K562 (cell line): Measurements from ENCODE around the gene SRM.

Experiments
- KHSRP ChIP-seq: fragments of 450-650 bp; IDR thresholded peaks from 2 replicates; pipeline ENCODE4 v1.6.1; 2017
- POLR2AphosphoS5 ChIP-seq: IDR thresholded peaks from 2 replicates; pipeline ENCODE4 v1.6.1; 2011; ENCODE audit warnings: mild to moderate bottlenecking, low read depth, low read length, moderate library complexity; ENCODE audit not compliant: control insufficient read depth, insufficient read depth
- POLR2B ChIP-seq: fragments of 450-650 bp; IDR thresholded peaks from 2 replicates; pipeline ENCODE4 v1.6.1; 2018; ENCODE audit warnings: low read depth; ENCODE audit not compliant: partially characterized antibody
- RBM22 ChIP-seq: fragments of 200-400 bp; formaldehyde crosslinking; IDR thresholded peaks from 2 replicates; pipeline ENCODE4 v1.6.1; 2018; ENCODE audit warnings: low read length, low read depth; ENCODE audit not compliant: poor library complexity, severe bottlenecking
- ZNF134 ChIP-seq: fragments of 250-450 bp; sonication (Bioruptor Pico); conservative IDR thresholded peaks from 2 replicates; pipeline ENCODE4 v1.4.0; 2020
- ZNF282 ChIP-seq: sonication (generic); formaldehyde crosslinking; IDR thresholded peaks from 2 replicates; pipeline ENCODE4 v1.8.1; 2023; ENCODE audit warnings: missing genetic modification reagents
- TF ChIP-seq, protein P1 (sequence below): fragments of 450-650 bp; formaldehyde crosslinking; IDR thresholded peaks from 2 replicates; pipeline ENCODE4 v1.4.0; 2020; ENCODE audit warnings: mild to moderate bottlenecking, moderate library complexity
- TF ChIP-seq, protein P2 (sequence below), 3 experiments: IDR thresholded peaks in 2 of 3; conservative IDR thresholded peaks in 1 of 3; 2 replicates each; pipeline ENCODE4 v1.5.1; 2011 to 2012; ENCODE audit warnings: low read length in 3 of 3, mild to moderate bottlenecking in 3 of 3, control low read depth in 2 of 3, improper control_type of control experiment in 1 of 3, inconsistent platforms in 1 of 3, low read depth in 1 of 3, mixed read lengths in 1 of 3, moderate library complexity in 1 of 3; ENCODE audit not compliant: insufficient read depth in 2 of 3
- TF ChIP-seq, protein P3 (sequence below): fragments of 250-450 bp; sonication (Bioruptor Pico); IDR thresholded peaks from 2 replicates; pipeline ENCODE4 v1.8.0; 2022; ENCODE audit warnings: moderate library complexity, mild to moderate bottlenecking, inconsistent platforms

DNA sequence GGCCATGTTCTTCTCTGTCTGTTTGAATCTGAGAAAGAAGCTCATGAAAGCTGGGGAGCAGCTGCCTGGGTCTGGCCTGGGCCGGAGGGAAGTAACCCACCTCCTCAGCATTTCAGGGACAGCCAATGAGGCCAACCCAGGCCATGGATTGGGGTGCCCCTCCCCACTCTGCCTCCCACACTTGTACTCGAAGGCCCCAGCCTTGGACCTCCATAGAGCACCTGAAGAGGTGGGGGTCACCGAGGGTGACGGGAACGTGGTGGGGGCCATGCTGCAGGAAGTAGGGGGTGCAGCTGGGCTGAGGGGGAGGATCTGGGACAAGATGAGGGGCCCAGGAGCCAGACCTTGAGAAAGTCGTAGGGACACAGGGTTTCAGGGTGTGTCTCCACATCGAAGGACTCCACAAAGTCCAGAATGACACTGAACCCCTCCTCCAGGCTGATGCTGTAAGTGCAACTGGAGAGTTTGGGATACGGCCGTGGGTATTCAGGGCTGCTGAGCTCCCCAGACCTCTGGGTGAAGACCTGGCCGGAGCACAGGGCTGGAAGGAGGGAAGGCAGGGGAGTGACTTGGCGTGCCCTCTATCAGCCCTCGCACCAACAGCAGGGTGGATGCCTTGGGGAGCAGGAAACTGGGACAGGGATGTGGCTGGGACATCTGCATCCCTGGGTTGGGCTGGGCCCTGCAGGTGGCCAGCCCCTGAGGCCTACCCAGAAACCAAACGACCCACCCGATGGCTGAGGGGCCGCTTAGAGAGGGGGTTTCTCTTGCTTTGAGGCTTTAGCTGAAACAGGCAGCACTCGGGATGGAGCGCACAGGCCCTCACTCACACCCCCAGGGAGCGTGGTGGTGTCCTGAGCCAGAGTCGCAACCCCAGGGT is 16.6 kb downstream of the SRM start:
- TF ChIP-seq POLR2AphosphoS5 (no peak), ZNF134 (CRISPR knock-in tag) (no peak), KHSRP (no peak), ZNF282 (no peak), RBM22 (no peak), POLR2B (no peak)
- TF ChIP-seq, protein P1, sequence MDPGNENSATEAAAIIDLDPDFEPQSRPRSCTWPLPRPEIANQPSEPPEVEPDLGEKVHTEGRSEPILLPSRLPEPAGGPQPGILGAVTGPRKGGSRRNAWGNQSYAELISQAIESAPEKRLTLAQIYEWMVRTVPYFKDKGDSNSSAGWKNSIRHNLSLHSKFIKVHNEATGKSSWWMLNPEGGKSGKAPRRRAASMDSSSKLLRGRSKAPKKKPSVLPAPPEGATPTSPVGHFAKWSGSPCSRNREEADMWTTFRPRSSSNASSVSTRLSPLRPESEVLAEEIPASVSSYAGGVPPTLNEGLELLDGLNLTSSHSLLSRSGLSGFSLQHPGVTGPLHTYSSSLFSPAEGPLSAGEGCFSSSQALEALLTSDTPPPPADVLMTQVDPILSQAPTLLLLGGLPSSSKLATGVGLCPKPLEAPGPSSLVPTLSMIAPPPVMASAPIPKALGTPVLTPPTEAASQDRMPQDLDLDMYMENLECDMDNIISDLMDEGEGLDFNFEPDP (CRISPR knock-in tag): no peak
- TF ChIP-seq, protein P2, sequence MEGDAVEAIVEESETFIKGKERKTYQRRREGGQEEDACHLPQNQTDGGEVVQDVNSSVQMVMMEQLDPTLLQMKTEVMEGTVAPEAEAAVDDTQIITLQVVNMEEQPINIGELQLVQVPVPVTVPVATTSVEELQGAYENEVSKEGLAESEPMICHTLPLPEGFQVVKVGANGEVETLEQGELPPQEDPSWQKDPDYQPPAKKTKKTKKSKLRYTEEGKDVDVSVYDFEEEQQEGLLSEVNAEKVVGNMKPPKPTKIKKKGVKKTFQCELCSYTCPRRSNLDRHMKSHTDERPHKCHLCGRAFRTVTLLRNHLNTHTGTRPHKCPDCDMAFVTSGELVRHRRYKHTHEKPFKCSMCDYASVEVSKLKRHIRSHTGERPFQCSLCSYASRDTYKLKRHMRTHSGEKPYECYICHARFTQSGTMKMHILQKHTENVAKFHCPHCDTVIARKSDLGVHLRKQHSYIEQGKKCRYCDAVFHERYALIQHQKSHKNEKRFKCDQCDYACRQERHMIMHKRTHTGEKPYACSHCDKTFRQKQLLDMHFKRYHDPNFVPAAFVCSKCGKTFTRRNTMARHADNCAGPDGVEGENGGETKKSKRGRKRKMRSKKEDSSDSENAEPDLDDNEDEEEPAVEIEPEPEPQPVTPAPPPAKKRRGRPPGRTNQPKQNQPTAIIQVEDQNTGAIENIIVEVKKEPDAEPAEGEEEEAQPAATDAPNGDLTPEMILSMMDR (IDR thresholded peaks at IDR 0.05 in 2 of 3, conservative IDR thresholded peaks at IDR 0.05 in 1 of 3; ENCODE audit: insufficient read depth in 2 of 3, low read depth in 1 of 3, low read length in 3 of 3): no peak
- TF ChIP-seq, protein P3, sequence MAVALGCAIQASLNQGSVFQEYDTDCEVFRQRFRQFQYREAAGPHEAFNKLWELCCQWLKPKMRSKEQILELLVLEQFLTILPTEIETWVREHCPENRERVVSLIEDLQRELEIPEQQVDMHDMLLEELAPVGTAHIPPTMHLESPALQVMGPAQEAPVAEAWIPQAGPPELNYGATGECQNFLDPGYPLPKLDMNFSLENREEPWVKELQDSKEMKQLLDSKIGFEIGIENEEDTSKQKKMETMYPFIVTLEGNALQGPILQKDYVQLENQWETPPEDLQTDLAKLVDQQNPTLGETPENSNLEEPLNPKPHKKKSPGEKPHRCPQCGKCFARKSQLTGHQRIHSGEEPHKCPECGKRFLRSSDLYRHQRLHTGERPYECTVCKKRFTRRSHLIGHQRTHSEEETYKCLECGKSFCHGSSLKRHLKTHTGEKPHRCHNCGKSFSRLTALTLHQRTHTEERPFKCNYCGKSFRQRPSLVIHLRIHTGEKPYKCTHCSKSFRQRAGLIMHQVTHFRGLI: no peak
